ENCODE measurements around the gene CORO7. TPM values are rescaled to one million over a fixed set of nuclear protein-coding genes. Genes with fewer than 3 reads are reported as not detected.
A peak's percentile ranks its signal among the peaks of the same experiment; 100 is the strongest.

The CORO7 gene
- total RNA-seq, 1 experiment from 2014 or later, result 14.3 TPM

DNA sequence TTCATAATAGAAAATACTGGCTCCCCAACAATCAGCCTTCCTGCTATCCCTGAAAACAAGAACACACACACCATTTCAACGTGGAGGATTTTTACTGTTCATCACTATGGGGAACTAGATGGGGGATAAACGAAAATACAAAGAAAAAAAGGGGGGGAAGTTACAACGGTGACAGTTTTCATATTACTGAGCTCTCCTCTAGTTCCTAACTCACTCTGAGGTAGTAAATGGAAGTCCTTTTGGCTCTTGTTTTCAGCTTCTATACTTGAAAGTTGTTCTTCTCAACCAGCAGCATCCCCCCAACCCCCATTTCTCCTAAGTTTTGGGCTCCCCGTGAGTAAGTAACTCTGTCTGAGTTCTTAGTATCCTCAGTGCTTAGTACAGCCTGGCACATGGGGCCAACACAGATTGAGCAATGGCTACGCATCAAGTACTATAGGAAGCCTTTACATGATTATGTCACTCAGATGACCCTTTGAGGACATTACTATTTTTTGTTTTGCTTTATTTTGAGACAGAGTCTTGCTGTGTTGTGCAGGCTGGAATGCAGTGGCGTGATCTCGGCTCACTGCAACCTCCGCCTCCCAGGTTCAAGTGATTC, 4.2 kb upstream of the CORO7 start:
- TF ChIP-seq, protein P1, sequence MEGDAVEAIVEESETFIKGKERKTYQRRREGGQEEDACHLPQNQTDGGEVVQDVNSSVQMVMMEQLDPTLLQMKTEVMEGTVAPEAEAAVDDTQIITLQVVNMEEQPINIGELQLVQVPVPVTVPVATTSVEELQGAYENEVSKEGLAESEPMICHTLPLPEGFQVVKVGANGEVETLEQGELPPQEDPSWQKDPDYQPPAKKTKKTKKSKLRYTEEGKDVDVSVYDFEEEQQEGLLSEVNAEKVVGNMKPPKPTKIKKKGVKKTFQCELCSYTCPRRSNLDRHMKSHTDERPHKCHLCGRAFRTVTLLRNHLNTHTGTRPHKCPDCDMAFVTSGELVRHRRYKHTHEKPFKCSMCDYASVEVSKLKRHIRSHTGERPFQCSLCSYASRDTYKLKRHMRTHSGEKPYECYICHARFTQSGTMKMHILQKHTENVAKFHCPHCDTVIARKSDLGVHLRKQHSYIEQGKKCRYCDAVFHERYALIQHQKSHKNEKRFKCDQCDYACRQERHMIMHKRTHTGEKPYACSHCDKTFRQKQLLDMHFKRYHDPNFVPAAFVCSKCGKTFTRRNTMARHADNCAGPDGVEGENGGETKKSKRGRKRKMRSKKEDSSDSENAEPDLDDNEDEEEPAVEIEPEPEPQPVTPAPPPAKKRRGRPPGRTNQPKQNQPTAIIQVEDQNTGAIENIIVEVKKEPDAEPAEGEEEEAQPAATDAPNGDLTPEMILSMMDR (conservative IDR thresholded peaks at IDR 0.05; ENCODE audit: low read depth, low read length), result no peak
- TF ChIP-seq EZH2 (IDR thresholded peaks at IDR 0.05; ENCODE audit: low read length, unreplicated experiment) (no peak), EZH2phosphoT487 (IDR thresholded peaks at IDR 0.05; ENCODE audit: borderline replicate concordance, low read length) (no peak)
- peaks cover 7% of the 10 kb centered on the region; the same call in 1 of the 2 replicates for H3K4me1 ChIP-seq (ENCODE audit: insufficient read depth, low read length)
- CTCF ChIA-PET, result no interaction called here
- H3K9me3 ChIP-seq (ENCODE audit: low read length), result no peaks in the 10 kb centered on the region
- H3K4me2 ChIP-seq (ENCODE audit: low read length), result no peak overlapping the region
- H3K79me2 ChIP-seq (ENCODE audit: low read length), result peaks cover 3% of the 10 kb centered on the region
- H4K20me1 ChIP-seq (ENCODE audit: low read length), result no peaks in the 10 kb centered on the region
- no TSS peak for BruUV-seq (replicated peaks)
- no peaks in the 10 kb centered on the region for H3K27me3 ChIP-seq (ENCODE audit: low read length)
- no peaks in the 10 kb centered on the region for H3K36me3 ChIP-seq (ENCODE audit: low read depth, low read length)
- POLR2A ChIA-PET (ENCODE audit: unreplicated experiment), result no interaction called here
- H3K27ac ChIP-seq (ENCODE audit: low read length), result no peak overlapping the region
- H2AFZ ChIP-seq (ENCODE audit: low read length), result no peak overlapping the region
- H3K9me2 ChIP-seq (replicated peaks; ENCODE audit: low read length), result no peaks in the 10 kb centered on the region
- intact Hi-C loops (cut with micrococcal nuclease), result no loop called here
- H3K9ac ChIP-seq (ENCODE audit: low read length), result no peak overlapping the region
- DNase-seq, result no peak
- no peaks in the 10 kb centered on the region for H3F3A ChIP-seq (ENCODE audit: low read length, unreplicated experiment)
- no peak overlapping the region for H3K4me3 ChIP-seq (ENCODE audit: low read length)
- ATAC-seq, result no peak

DNA sequence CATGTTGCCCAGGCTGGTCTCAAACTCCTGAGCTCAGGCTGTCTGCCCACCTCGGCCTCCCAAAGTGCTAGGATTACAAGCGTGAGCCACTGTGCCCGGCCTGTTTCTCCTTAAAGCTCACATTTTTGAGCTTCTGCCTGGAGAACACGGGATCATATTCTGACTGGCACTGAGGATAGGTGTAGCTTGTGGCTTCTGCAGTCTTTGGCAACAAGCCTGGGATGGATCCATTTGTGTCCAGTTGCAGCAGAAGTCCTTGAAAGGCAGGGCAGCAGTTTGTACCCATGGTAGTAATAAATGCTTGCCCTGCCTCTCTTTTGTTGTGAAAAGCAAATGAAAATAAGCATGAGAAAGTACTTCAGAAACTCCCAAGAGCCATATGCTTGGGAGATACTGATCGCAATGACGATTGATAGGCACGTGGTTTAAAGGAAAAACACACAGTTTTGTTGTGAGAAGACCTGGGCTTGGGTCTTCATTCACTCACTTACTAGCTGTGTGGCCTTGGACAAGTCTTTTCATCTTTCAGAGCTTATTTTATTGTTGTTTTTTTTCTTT, 3.1 kb upstream of the CORO7 start:
- Histone ChIP-seq H4K20me1 (ENCODE audit: low read length) (0 out of 2 replicates have a peak, but pooled peaks cover 8% of the 10 kb centered on the region), H3K9me3 (ENCODE audit: low read length) (no peaks in the 10 kb centered on the region), H3K4me3 (ENCODE audit: low read length) (no peak overlapping the region), H3K9me2 (replicated peaks; ENCODE audit: low read length) (no peaks in the 10 kb centered on the region), H3K27me3 (ENCODE audit: low read length) (no peaks in the 10 kb centered on the region), H3K4me2 (ENCODE audit: low read length) (no peak overlapping the region), H2AFZ (ENCODE audit: low read length) (no peak overlapping the region), H3F3A (ENCODE audit: low read length, unreplicated experiment) (no peaks in the 10 kb centered on the region), H3K27ac (ENCODE audit: low read length) (no peak overlapping the region), H3K79me2 (ENCODE audit: low read length) (peaks cover 14% of the 10 kb centered on the region), H3K4me1 (ENCODE audit: insufficient read depth, low read length) (peaks cover 10% of the 10 kb centered on the region), H3K9ac (ENCODE audit: low read length) (no peak overlapping the region), H3K36me3 (ENCODE audit: low read depth, low read length) (no peaks in the 10 kb centered on the region)
- TF ChIP-seq, protein P1 (conservative IDR thresholded peaks at IDR 0.05; ENCODE audit: low read depth, low read length), result no peak
- TF ChIP-seq EZH2 (IDR thresholded peaks at IDR 0.05; ENCODE audit: low read length, unreplicated experiment), result no peak
- ChIA-PET POLR2A (ENCODE audit: unreplicated experiment) (no interaction called here), CTCF (no interaction called here)
- DNase-seq (no peak), ATAC-seq (no peak)
- BruUV-seq (replicated peaks), result no TSS peak
- intact Hi-C loops (cut with micrococcal nuclease), result no loop called here

DNA sequence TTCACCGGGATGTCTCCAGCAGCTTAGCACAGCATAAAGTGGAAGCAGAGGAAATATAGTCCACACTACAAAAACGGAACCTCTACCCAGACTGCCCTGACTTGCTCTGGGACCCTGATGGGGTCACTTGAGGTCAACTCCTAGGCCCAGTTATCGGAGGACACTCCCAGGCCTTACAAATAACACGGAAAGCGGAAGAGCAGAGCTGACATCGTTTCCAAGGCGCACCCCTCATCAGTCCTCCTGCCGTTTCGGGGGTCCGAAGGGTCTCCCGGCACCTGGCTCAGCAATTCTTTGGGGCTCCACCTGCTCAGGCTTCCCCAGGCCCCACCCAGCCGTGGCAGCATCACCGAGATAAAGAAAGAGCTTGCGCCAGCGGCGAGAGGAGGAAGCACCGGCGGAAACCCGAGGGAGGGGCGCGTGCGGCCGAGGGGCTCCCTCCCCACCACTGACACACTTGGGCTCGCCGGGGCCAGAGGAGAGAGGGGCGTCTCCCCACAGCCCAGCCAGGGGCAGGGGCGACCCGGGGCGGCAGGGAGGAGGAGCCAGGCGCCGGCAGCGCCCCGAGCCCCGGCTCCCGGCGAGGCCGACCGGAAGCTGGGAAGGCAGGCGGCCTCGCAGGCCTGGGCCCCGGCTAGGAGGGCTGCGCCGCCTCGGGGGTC, 727 bp downstream of the CORO7 start:
- 0 out of 2 replicates have a peak, but pooled peaks cover 14% of the 10 kb centered on the region for H4K20me1 ChIP-seq (ENCODE audit: low read length)
- H3K9ac ChIP-seq (ENCODE audit: low read length), result peak overlapping the region; percentile 71
- no peaks in the 10 kb centered on the region for H3K9me3 ChIP-seq (ENCODE audit: low read length)
- no peaks in the 10 kb centered on the region for H3K9me2 ChIP-seq (replicated peaks; ENCODE audit: low read length)
- peak overlapping the region; percentile 76 for H2AFZ ChIP-seq (ENCODE audit: low read length)
- peaks cover 18% of the 10 kb centered on the region for H3K79me2 ChIP-seq (ENCODE audit: low read length)
- H3K4me3 ChIP-seq (ENCODE audit: low read length), result peak overlapping the region; percentile 80
- peak; percentile 15 for ATAC-seq
- ChIA-PET CTCF (no interaction called here), POLR2A (ENCODE audit: unreplicated experiment) (no interaction called here)
- no peaks in the 10 kb centered on the region for H3K27me3 ChIP-seq (ENCODE audit: low read length)
- TF ChIP-seq EZH2 (IDR thresholded peaks at IDR 0.05; ENCODE audit: low read length, unreplicated experiment) (no peak), EZH2phosphoT487 (IDR thresholded peaks at IDR 0.05; ENCODE audit: borderline replicate concordance, low read length) (no peak)
- TF ChIP-seq, protein P1 (conservative IDR thresholded peaks at IDR 0.05; ENCODE audit: low read depth, low read length), result no peak
- no peak overlapping the region for H3K27ac ChIP-seq (ENCODE audit: low read length)
- no TSS peak for BruUV-seq (replicated peaks)
- intact Hi-C loops (cut with micrococcal nuclease), result no loop called here
- DNase-seq, result peak; percentile 15
- no peaks in the 10 kb centered on the region for H3F3A ChIP-seq (ENCODE audit: low read length, unreplicated experiment)
- H3K4me1 ChIP-seq (ENCODE audit: insufficient read depth, low read length), result peaks cover 16% of the 10 kb centered on the region
- H3K4me2 ChIP-seq (ENCODE audit: low read length), result peak overlapping the region; percentile 99
- no peaks in the 10 kb centered on the region for H3K36me3 ChIP-seq (ENCODE audit: low read depth, low read length)
